GM23338 (cell line): Measurements from ENCODE around the gene DKK2. TPM values are rescaled to one million over a fixed set of nuclear protein-coding genes. Genes with fewer than 3 reads are reported as not detected.

Source experiments
- ATAC-seq: fragments of 200-7000 bp; cut with Tn5 transposase; 3 replicates; pipeline ENCODE4 v1.9.1; 2020
- DNase-seq: peaks from one replicate; pipeline ENCODE4 v3.0.0-alpha.2; 2015; ENCODE audit warnings: low spot score
- H2AFZ ChIP-seq: fragments of 200-600 bp; sonication (generic); 2 replicates; pipeline ENCODE4 v1.8.0; 2016; ENCODE audit warnings: antibody characterized with exemption, mild to moderate bottlenecking, moderate library complexity
- H3F3A ChIP-seq: fragments of 200-600 bp; sonication (generic); replicated peaks from 2 replicates; pipeline ENCODE4 v1.8.0; 2017; ENCODE audit warnings: antibody characterized with exemption, mixed run types, low read depth
- H3K27ac ChIP-seq: fragments of 200-600 bp; sonication (generic); 2 replicates; pipeline ENCODE4 v1.6.1; 2016; ENCODE audit warnings: low read depth
- H3K27me3 ChIP-seq: fragments of 200-600 bp; sonication (generic); 2 replicates; pipeline ENCODE4 v1.8.0; 2016; ENCODE audit warnings: mild to moderate bottlenecking, mixed run types, moderate library complexity; ENCODE audit not compliant: insufficient read depth
- H3K36me3 ChIP-seq: fragments of 200-600 bp; sonication (generic); 2 replicates; pipeline ENCODE4 v1.8.0; 2016; ENCODE audit warnings: mild to moderate bottlenecking; ENCODE audit not compliant: insufficient read depth
- H3K4me1 ChIP-seq: fragments of 200-600 bp; sonication (generic); 2 replicates; pipeline ENCODE4 v1.8.0; 2016; ENCODE audit warnings: mild to moderate bottlenecking, moderate library complexity; ENCODE audit not compliant: insufficient read depth
- H3K4me2 ChIP-seq: fragments of 200-600 bp; sonication (generic); 2 replicates; pipeline ENCODE4 v1.7.1; 2017; ENCODE audit warnings: mixed run types
- H3K4me3 ChIP-seq: fragments of 200-600 bp; sonication (generic); 2 replicates; pipeline ENCODE4 v1.6.1; 2016; ENCODE audit warnings: mixed run types
- H3K79me2 ChIP-seq: fragments of 200-600 bp; sonication (generic); replicated peaks from 2 replicates; pipeline ENCODE4 v1.8.0; 2017; ENCODE audit warnings: mild to moderate bottlenecking; ENCODE audit not compliant: insufficient read depth
- H3K9me2 ChIP-seq: fragments of 200-600 bp; sonication (generic); 2 replicates; pipeline ENCODE4 v1.8.0; 2017; ENCODE audit not compliant: insufficient read depth
- H4K20me1 ChIP-seq: fragments of 200-600 bp; sonication (generic); replicated peaks from 2 replicates; pipeline ENCODE4 v1.8.0; 2017; ENCODE audit warnings: mild to moderate bottlenecking; ENCODE audit not compliant: insufficient read depth
- H3K27ac Mint-ChIP-seq: 2 replicates; pipeline ENCODE4 v1.8.0; 2020; ENCODE audit warnings: inconsistent platforms, mild to moderate bottlenecking, moderate library complexity, mixed read lengths
- H3K27me3 Mint-ChIP-seq: 3 replicates; pipeline ENCODE4 v1.8.0; 2022; ENCODE audit warnings: low read depth, mild to moderate bottlenecking, moderate library complexity, mixed read lengths, inconsistent platforms; ENCODE audit not compliant: insufficient read depth, poor library complexity
- H3K36me3 Mint-ChIP-seq: 3 replicates; pipeline ENCODE4 v1.8.0; 2021; ENCODE audit warnings: low read depth, mild to moderate bottlenecking, inconsistent platforms, moderate library complexity, mixed read lengths
- H3K4me1 Mint-ChIP-seq: 3 replicates; pipeline ENCODE4 v1.8.0; 2020; ENCODE audit warnings: mild to moderate bottlenecking, inconsistent platforms, mixed read lengths
- H3K4me3 Mint-ChIP-seq: 3 replicates; pipeline ENCODE4 v1.8.0; 2021; ENCODE audit warnings: moderate library complexity, mild to moderate bottlenecking, inconsistent platforms, mixed read lengths
- H3K9me3 Mint-ChIP-seq: 3 replicates; pipeline ENCODE4 v1.8.0; 2020; ENCODE audit warnings: moderate library complexity, mild to moderate bottlenecking, inconsistent platforms, mixed read lengths
- CREB1 ChIP-seq: fragments of 250-450 bp; sonication (Bioruptor Pico); IDR thresholded peaks from 2 replicates; pipeline ENCODE4 v1.5.0; 2020; ENCODE audit warnings: low read depth, mild to moderate bottlenecking, moderate library complexity
- EZH2 ChIP-seq: fragments of 200-600 bp; sonication (generic); IDR thresholded peaks from one replicate; pipeline ENCODE4 v1.8.0; 2017; ENCODE audit warnings: antibody characterized with exemption, mild to moderate bottlenecking, low read depth; ENCODE audit not compliant: unreplicated experiment
- JUNB ChIP-seq: IDR thresholded peaks from one replicate; pipeline ENCODE4 v1.6.1; 2016; ENCODE audit warnings: antibody characterized with exemption; ENCODE audit not compliant: unreplicated experiment
- NANOG ChIP-seq: IDR thresholded peaks from 2 replicates; pipeline ENCODE4 v1.6.1; 2016; ENCODE audit warnings: antibody characterized with exemption, borderline replicate concordance
- POLR2AphosphoS5 ChIP-seq: IDR thresholded peaks from 2 replicates; pipeline ENCODE4 v1.6.1; 2016; ENCODE audit warnings: antibody characterized with exemption, low read depth
- STAT1 ChIP-seq: IDR thresholded peaks from one replicate; pipeline ENCODE4 v1.6.1; 2016; ENCODE audit warnings: antibody characterized with exemption; ENCODE audit not compliant: unreplicated experiment
- ZNF114 ChIP-seq: fragments of 250-450 bp; sonication (Bioruptor Pico); IDR thresholded peaks from 2 replicates; pipeline ENCODE4 v1.5.0; 2020; ENCODE audit warnings: mild to moderate bottlenecking, moderate library complexity
- ZNF331 ChIP-seq: fragments of 250-450 bp; sonication (Bioruptor Pico); IDR thresholded peaks from 2 replicates; pipeline ENCODE4 v1.5.0; 2020; ENCODE audit warnings: low read depth, mild to moderate bottlenecking, moderate library complexity
- polyA plus RNA-seq: library from polyadenylated mRNA; unstranded; fragments of >200 nt; fragmentation: Nextera tagmentation; extraction: Ambion mirVana; gene quantifications from 2 replicates; pipeline ENCODE4 v1.2.1, GENCODE V29; 2016
- total RNA-seq: library from RNA; depleted of rRNA; stranded (reverse); fragments of >200 nt; shearing (Covaris generic); gene quantifications from 2 replicates; pipeline ENCODE4 v1.2.3, GENCODE V29; 2014
- TF ChIP-seq, protein P1 (sequence below): fragments of 250-450 bp; sonication (Bioruptor Pico); IDR thresholded peaks from 2 replicates; pipeline ENCODE4 v1.5.0; 2020; ENCODE audit warnings: mild to moderate bottlenecking, moderate library complexity
- TF ChIP-seq, protein P2 (sequence below), 2 experiments: fragments of 200-600 bp in 1 of 2; sonication (generic) in 1 of 2; conservative IDR thresholded peaks; 2 replicates each; pipeline versions ENCODE4 v1.5.1 to v1.6.1; 2016 to 2017; ENCODE audit warnings: antibody characterized with exemption in 2 of 2, low read depth in 2 of 2, mild to moderate bottlenecking in 2 of 2, moderate library complexity in 1 of 2
- TF ChIP-seq, protein P3 (sequence below): IDR thresholded peaks from one replicate; pipeline ENCODE4 v1.6.1; 2018; ENCODE audit warnings: antibody characterized with exemption; ENCODE audit not compliant: unreplicated experiment
- TF ChIP-seq, protein P4 (sequence below): IDR thresholded peaks from 2 replicates; pipeline ENCODE4 v1.6.1; 2016; ENCODE audit warnings: antibody characterized with exemption

DKK2 gene
- total and polyA plus RNA-seq, 2 experiments from 2014 or later: 0.05 TPM; not detected in 1

DNA sequence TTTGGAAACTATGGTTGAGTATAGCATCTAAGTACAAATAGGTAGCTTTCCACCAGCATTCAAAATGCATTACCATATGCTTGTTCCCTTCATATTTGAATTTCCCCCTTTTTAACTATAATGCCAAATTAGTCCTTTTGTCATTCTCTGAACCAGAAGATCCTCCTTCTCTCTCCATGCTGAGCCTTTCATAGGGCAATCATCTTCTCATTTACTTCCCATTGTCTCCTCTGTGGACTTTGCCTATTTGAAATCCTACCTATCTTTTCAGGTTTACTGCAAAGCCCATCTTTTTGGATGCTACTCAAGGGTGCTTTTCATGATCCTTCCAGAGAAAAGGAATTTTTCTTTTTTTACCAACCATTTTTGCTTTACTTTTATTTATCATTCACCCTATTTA is 54.7 kb downstream of the DKK2 start:
- Mint-ChIP-seq H3K9me3 (peaks cover 22% of the 10 kb centered on the region), H3K27me3 (peaks cover 7% of the 10 kb centered on the region), H3K27ac (peak overlapping the region; percentile 47), H3K4me1 (peaks cover 43% of the 10 kb centered on the region), H3K36me3 (peaks cover 23% of the 10 kb centered on the region), H3K4me3 (peak overlapping the region; percentile 33)
- no peaks in the 10 kb centered on the region for H3K27me3 ChIP-seq
- H3K79me2 ChIP-seq: no peaks in the 10 kb centered on the region
- no peak overlapping the region for H2AFZ ChIP-seq
- H4K20me1 ChIP-seq: no peaks in the 10 kb centered on the region
- H3K4me1 ChIP-seq: peaks cover 44% of the 10 kb centered on the region
- peak overlapping the region; percentile 67 for H3K4me2 ChIP-seq
- H3K27ac ChIP-seq: peak overlapping the region; percentile 8; the same call in 1 of the 2 replicates
- no peak overlapping the region for H3K4me3 ChIP-seq
- no peaks in the 10 kb centered on the region for H3K36me3 ChIP-seq
- ATAC-seq (peak; percentile 87), DNase-seq (peak; percentile 41)
- no peaks in the 10 kb centered on the region for H3F3A ChIP-seq
- TF ChIP-seq, protein P1, sequence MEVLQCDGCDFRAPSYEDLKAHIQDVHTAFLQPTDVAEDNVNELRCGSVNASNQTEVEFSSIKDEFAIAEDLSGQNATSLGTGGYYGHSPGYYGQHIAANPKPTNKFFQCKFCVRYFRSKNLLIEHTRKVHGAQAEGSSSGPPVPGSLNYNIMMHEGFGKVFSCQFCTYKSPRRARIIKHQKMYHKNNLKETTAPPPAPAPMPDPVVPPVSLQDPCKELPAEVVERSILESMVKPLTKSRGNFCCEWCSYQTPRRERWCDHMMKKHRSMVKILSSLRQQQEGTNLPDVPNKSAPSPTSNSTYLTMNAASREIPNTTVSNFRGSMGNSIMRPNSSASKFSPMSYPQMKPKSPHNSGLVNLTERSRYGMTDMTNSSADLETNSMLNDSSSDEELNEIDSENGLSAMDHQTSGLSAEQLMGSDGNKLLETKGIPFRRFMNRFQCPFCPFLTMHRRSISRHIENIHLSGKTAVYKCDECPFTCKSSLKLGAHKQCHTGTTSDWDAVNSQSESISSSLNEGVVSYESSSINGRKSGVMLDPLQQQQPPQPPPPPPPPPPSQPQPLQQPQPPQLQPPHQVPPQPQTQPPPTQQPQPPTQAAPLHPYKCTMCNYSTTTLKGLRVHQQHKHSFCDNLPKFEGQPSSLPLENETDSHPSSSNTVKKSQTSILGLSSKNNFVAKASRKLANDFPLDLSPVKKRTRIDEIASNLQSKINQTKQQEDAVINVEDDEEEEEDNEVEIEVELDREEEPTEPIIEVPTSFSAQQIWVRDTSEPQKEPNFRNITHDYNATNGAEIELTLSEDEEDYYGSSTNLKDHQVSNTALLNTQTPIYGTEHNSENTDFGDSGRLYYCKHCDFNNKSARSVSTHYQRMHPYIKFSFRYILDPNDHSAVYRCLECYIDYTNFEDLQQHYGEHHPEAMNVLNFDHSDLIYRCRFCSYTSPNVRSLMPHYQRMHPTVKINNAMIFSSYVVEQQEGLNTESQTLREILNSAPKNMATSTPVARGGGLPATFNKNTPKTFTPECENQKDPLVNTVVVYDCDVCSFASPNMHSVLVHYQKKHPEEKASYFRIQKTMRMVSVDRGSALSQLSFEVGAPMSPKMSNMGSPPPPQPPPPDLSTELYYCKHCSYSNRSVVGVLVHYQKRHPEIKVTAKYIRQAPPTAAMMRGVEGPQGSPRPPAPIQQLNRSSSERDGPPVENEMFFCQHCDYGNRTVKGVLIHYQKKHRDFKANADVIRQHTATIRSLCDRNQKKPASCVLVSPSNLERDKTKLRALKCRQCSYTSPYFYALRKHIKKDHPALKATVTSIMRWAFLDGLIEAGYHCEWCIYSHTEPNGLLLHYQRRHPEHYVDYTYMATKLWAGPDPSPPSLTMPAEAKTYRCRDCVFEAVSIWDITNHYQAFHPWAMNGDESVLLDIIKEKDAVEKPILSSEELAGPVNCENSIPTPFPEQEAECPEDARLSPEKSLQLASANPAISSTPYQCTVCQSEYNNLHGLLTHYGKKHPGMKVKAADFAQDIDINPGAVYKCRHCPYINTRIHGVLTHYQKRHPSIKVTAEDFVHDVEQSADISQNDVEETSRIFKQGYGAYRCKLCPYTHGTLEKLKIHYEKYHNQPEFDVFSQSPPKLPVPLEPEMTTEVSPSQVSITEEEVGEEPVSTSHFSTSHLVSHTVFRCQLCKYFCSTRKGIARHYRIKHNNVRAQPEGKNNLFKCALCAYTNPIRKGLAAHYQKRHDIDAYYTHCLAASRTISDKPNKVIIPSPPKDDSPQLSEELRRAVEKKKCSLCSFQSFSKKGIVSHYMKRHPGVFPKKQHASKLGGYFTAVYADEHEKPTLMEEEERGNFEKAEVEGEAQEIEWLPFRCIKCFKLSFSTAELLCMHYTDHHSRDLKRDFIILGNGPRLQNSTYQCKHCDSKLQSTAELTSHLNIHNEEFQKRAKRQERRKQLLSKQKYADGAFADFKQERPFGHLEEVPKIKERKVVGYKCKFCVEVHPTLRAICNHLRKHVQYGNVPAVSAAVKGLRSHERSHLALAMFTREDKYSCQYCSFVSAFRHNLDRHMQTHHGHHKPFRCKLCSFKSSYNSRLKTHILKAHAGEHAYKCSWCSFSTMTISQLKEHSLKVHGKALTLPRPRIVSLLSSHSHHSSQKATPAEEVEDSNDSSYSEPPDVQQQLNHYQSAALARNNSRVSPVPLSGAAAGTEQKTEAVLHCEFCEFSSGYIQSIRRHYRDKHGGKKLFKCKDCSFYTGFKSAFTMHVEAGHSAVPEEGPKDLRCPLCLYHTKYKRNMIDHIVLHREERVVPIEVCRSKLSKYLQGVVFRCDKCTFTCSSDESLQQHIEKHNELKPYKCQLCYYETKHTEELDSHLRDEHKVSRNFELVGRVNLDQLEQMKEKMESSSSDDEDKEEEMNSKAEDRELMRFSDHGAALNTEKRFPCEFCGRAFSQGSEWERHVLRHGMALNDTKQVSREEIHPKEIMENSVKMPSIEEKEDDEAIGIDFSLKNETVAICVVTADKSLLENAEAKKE: peak; percentile 100
- TF ChIP-seq EZH2 (no peak), STAT1 (no peak), CREB1 (no peak), POLR2AphosphoS5 (no peak), ZNF114 (CRISPR knock-in tag) (no peak), JUNB (no peak), ZNF331 (CRISPR knock-in tag) (no peak), NANOG (peak; percentile 97)
- TF ChIP-seq, protein P2, sequence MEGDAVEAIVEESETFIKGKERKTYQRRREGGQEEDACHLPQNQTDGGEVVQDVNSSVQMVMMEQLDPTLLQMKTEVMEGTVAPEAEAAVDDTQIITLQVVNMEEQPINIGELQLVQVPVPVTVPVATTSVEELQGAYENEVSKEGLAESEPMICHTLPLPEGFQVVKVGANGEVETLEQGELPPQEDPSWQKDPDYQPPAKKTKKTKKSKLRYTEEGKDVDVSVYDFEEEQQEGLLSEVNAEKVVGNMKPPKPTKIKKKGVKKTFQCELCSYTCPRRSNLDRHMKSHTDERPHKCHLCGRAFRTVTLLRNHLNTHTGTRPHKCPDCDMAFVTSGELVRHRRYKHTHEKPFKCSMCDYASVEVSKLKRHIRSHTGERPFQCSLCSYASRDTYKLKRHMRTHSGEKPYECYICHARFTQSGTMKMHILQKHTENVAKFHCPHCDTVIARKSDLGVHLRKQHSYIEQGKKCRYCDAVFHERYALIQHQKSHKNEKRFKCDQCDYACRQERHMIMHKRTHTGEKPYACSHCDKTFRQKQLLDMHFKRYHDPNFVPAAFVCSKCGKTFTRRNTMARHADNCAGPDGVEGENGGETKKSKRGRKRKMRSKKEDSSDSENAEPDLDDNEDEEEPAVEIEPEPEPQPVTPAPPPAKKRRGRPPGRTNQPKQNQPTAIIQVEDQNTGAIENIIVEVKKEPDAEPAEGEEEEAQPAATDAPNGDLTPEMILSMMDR (conservative IDR thresholded peaks at IDR 0.05; ENCODE audit: low read depth in 2 of 2): no peak
- TF ChIP-seq, protein P3, sequence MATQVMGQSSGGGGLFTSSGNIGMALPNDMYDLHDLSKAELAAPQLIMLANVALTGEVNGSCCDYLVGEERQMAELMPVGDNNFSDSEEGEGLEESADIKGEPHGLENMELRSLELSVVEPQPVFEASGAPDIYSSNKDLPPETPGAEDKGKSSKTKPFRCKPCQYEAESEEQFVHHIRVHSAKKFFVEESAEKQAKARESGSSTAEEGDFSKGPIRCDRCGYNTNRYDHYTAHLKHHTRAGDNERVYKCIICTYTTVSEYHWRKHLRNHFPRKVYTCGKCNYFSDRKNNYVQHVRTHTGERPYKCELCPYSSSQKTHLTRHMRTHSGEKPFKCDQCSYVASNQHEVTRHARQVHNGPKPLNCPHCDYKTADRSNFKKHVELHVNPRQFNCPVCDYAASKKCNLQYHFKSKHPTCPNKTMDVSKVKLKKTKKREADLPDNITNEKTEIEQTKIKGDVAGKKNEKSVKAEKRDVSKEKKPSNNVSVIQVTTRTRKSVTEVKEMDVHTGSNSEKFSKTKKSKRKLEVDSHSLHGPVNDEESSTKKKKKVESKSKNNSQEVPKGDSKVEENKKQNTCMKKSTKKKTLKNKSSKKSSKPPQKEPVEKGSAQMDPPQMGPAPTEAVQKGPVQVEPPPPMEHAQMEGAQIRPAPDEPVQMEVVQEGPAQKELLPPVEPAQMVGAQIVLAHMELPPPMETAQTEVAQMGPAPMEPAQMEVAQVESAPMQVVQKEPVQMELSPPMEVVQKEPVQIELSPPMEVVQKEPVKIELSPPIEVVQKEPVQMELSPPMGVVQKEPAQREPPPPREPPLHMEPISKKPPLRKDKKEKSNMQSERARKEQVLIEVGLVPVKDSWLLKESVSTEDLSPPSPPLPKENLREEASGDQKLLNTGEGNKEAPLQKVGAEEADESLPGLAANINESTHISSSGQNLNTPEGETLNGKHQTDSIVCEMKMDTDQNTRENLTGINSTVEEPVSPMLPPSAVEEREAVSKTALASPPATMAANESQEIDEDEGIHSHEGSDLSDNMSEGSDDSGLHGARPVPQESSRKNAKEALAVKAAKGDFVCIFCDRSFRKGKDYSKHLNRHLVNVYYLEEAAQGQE: no peak
- TF ChIP-seq, protein P4, sequence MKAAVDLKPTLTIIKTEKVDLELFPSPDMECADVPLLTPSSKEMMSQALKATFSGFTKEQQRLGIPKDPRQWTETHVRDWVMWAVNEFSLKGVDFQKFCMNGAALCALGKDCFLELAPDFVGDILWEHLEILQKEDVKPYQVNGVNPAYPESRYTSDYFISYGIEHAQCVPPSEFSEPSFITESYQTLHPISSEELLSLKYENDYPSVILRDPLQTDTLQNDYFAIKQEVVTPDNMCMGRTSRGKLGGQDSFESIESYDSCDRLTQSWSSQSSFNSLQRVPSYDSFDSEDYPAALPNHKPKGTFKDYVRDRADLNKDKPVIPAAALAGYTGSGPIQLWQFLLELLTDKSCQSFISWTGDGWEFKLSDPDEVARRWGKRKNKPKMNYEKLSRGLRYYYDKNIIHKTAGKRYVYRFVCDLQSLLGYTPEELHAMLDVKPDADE: no peak
- H3K9me2 ChIP-seq: no peaks in the 10 kb centered on the region
